DOHH2 (cell line): ENCODE measurements around the gene NBAS.

Experiments
- EZH2phosphoT487 ChIP-seq: fragments of 200-600 bp; sonication (generic); IDR thresholded peaks from 2 replicates; pipeline ENCODE4 v1.6.1; 2017; ENCODE audit warnings: borderline replicate concordance, mild to moderate bottlenecking, antibody characterized with exemption, low read length, moderate library complexity, mixed read lengths
- TF ChIP-seq, protein P1 (sequence below): fragments of 200-600 bp; sonication (generic); IDR thresholded peaks from one replicate; pipeline ENCODE4 v1.5.1; 2014; ENCODE audit warnings: antibody characterized with exemption, mild to moderate bottlenecking, low read depth, low read length; ENCODE audit not compliant: poor library complexity, severe bottlenecking

- TF ChIP-seq, protein P1, sequence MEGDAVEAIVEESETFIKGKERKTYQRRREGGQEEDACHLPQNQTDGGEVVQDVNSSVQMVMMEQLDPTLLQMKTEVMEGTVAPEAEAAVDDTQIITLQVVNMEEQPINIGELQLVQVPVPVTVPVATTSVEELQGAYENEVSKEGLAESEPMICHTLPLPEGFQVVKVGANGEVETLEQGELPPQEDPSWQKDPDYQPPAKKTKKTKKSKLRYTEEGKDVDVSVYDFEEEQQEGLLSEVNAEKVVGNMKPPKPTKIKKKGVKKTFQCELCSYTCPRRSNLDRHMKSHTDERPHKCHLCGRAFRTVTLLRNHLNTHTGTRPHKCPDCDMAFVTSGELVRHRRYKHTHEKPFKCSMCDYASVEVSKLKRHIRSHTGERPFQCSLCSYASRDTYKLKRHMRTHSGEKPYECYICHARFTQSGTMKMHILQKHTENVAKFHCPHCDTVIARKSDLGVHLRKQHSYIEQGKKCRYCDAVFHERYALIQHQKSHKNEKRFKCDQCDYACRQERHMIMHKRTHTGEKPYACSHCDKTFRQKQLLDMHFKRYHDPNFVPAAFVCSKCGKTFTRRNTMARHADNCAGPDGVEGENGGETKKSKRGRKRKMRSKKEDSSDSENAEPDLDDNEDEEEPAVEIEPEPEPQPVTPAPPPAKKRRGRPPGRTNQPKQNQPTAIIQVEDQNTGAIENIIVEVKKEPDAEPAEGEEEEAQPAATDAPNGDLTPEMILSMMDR = no peak
- no peak for TF ChIP-seq EZH2phosphoT487
Measured at GRCh38 chr2:15584316-15584715, 23.2 kb upstream of the NBAS start.
